Sciatic nerve (tissue), 2 donors: Measurements from ENCODE around the gene SPATA9. TPM values are rescaled to one million over a fixed set of nuclear protein-coding genes. Genes with fewer than 3 reads are reported as not detected.
"Not testable (repeated sequence)": the region's sequence is repeated elsewhere in the genome, so short reads cannot be mapped to it uniquely, and the experiment has no call there.

Source experiments
- ATAC-seq: fragments of 200-7000 bp; cut with Tn5 transposase; one replicate; pipeline ENCODE4 v1.9.1; 2020; ENCODE audit warnings: mild to moderate bottlenecking, moderate library complexity
- DNase-seq: peaks from one replicate; pipeline ENCODE4 v3.0.0-alpha.2; 2020; ENCODE audit warnings: low spot score
- intact Hi-C: fragments of 100-400 bp; cut with DNase I; formaldehyde crosslinking; loops from one replicate; pipeline ENCODE4 v1.14.2; 2022
- total RNA-seq: library from RNA; stranded (reverse); fragmentation: NEBNext Ultra II Directional; extraction: Animal tissue kit (Norgen Biotek cat#: 25700); gene quantifications from one replicate; pipeline ENCODE4 v1.2.1, GENCODE V29; 2021
- donor health status: DM: no; HTN: no; CAD: no.
- donor health status: DM: no; HTN: no; CAD: no.

SPATA9 gene
- total RNA-seq, 1 donor from 2014 or later: 1.6 TPM

GRCh38 chr5:95718738-95719137, 35.9 kb upstream of the SPATA9 start:
- no peak for DNase-seq
- intact Hi-C loops: no loop called here
- ATAC-seq: no peak

- DNase-seq (no peak), ATAC-seq (no peak)
- intact Hi-C loops: no loop called here
Measured at GRCh38 chr5:95718203-95718602, 35.4 kb upstream of the SPATA9 start.

GRCh38 chr5:95717439-95717838, 34.6 kb upstream of the SPATA9 start:
- intact Hi-C loops: no loop called here
- ATAC-seq (no peak), DNase-seq (no peak)

GRCh38 chr5:95715799-95716461, 33.1 kb upstream of the SPATA9 start:
- ATAC-seq (no peak), DNase-seq (no peak)
- intact Hi-C loops: no loop called here

- no peak for DNase-seq
- ATAC-seq: peak; percentile 41
- intact Hi-C loops: no loop called here
Measured at GRCh38 chr5:95713960-95714710, 31.3 kb upstream of the SPATA9 start.

GRCh38 chr5:95713246-95713645, 30.5 kb upstream of the SPATA9 start:
- ATAC-seq, intact Hi-C loops, DNase-seq: not testable (repeated sequence)

GRCh38 chr5:95712347-95712958, 29.7 kb upstream of the SPATA9 start:
- intact Hi-C loops: no loop called here
- no peak for ATAC-seq
- DNase-seq: no peak

- DNase-seq (no peak), ATAC-seq (no peak)
- intact Hi-C loops: no loop called here
Measured at GRCh38 chr5:95711501-95712346, 28.9 kb upstream of the SPATA9 start.

GRCh38 chr5:95710651-95711500, 28.1 kb upstream of the SPATA9 start:
- intact Hi-C loops: not testable (repeated sequence)

GRCh38 chr5:95709967-95710650, 27.3 kb upstream of the SPATA9 start:
- DNase-seq (no peak), ATAC-seq (peak; percentile 78)
- intact Hi-C loops: no loop called here

More at GRCh38 chr5:95710651-95711500, 28.1 kb upstream of the SPATA9 start:
- peak; percentile 57 for ATAC-seq
- not testable (repeated sequence) for DNase-seq

GRCh38 chr5:95708876-95709275, 26.1 kb upstream of the SPATA9 start:
- ATAC-seq (no peak), DNase-seq (no peak)

GRCh38 chr5:95707534-95708188, 24.9 kb upstream of the SPATA9 start:
- intact Hi-C loops: not testable (repeated sequence)

More at GRCh38 chr5:95708876-95709275, 26.1 kb upstream of the SPATA9 start:
- intact Hi-C loops: no loop called here

GRCh38 chr5:95707055-95707454, 24.3 kb upstream of the SPATA9 start:
- intact Hi-C loops: no loop called here
- DNase-seq (no peak), ATAC-seq (no peak)

More at GRCh38 chr5:95707534-95708188, 24.9 kb upstream of the SPATA9 start:
- ATAC-seq, DNase-seq: not testable (repeated sequence)

- ATAC-seq, intact Hi-C loops, DNase-seq: not testable (repeated sequence)
Measured at GRCh38 chr5:95706196-95706595, 23.4 kb upstream of the SPATA9 start.

- intact Hi-C loops: no loop called here
- DNase-seq (no peak), ATAC-seq (no peak)
Measured at GRCh38 chr5:95704150-95704549, 21.4 kb upstream of the SPATA9 start.

GRCh38 chr5:95701074-95701473, 18.3 kb upstream of the SPATA9 start:
- intact Hi-C loops: no loop called here
- no peak for DNase-seq
- ATAC-seq: no peak

GRCh38 chr5:95699337-95699736, 16.5 kb upstream of the SPATA9 start:
- intact Hi-C loops: no loop called here
- no peak for ATAC-seq
- no peak for DNase-seq
